T-helper 1 cell treated with Interleukin-12 subunit alpha and Interleukin-12 subunit beta and Interleukin-4 antibody, amounts not matched to agents 30 ng/mL and 1 ng/mL, for 36 hours (primary cell): Measurements from ENCODE around the gene SLC17A8. TPM values are rescaled to one million over a fixed set of nuclear protein-coding genes. Genes with fewer than 3 reads are reported as not detected.

Experiments
- total RNA-seq: library from RNA; stranded (reverse); gene quantifications from 2 replicates; pipeline ENCODE4 v1.2.3, GENCODE V29; 2022

SLC17A8 gene
- total RNA-seq, 1 donor from 2014 or later, result not detected

Other genes starting within 250 kb of the SLC17A8 start
- 37.0 and 39.2 TPM in 2 replicates for gene BLTP3B, start 214.2 kb upstream of the SLC17A8 start, total RNA-seq
- 33.5 and 36.3 TPM in 2 replicates for gene ACTR6, start 156.3 kb upstream of the SLC17A8 start, total RNA-seq
- gene DEPDC4, start 90.0 kb upstream of the SLC17A8 start, total RNA-seq, result 0.74 and 1.9 TPM in 2 replicates
- 39.0 and 41.7 TPM in 2 replicates for gene SCYL2, start 89.9 kb upstream of the SLC17A8 start, total RNA-seq
- gene NR1H4, start 116.8 kb downstream of the SLC17A8 start, total RNA-seq, result not detected in 2 replicates
- 4.2 TPM in 2 replicates for gene GAS2L3, start 216.6 kb downstream of the SLC17A8 start, total RNA-seq